Liver (tissue), 9 donors: ENCODE results near the gene NAA11. TPM values are rescaled to one million over a fixed set of nuclear protein-coding genes. Genes with fewer than 3 reads are reported as not detected.

Experiments
- DNase-seq: peaks from one replicate; pipeline ENCODE4 v3.0.0-alpha.2; 2017; ENCODE audit warnings: low spot score
- H3K27ac ChIP-seq, 2 donors: one replicate each; pipeline ENCODE4 v1.7.0; 2013; ENCODE audit warnings: inconsistent platforms in 2 of 2, low read length in 2 of 2, control low read depth in 1 of 2, low read depth in 1 of 2, mild to moderate bottlenecking in 1 of 2
- H3K27me3 ChIP-seq, 4 donors: one replicate each; pipeline versions ENCODE4 v1.6.1 to v1.7.0; 2013; ENCODE audit warnings: low read length in 3 of 4, inconsistent platforms in 1 of 4, mild to moderate bottlenecking in 1 of 4, moderate library complexity in 1 of 4; ENCODE audit not compliant: control insufficient read depth in 4 of 4, insufficient read depth in 4 of 4
- H3K36me3 ChIP-seq, 4 donors: one replicate each; pipeline versions ENCODE4 v1.6.1 to v1.7.0; 2013; ENCODE audit warnings: low read length in 3 of 4, mild to moderate bottlenecking in 3 of 4, low read depth in 1 of 4, moderate library complexity in 1 of 4; ENCODE audit not compliant: control insufficient read depth in 4 of 4, insufficient read depth in 3 of 4
- H3K4me1 ChIP-seq, 4 donors: one replicate each; pipeline versions ENCODE4 v1.6.1 to v1.7.0; 2013; ENCODE audit warnings: low read length in 3 of 4, mild to moderate bottlenecking in 3 of 4, moderate library complexity in 1 of 4; ENCODE audit not compliant: control insufficient read depth in 4 of 4, insufficient read depth in 4 of 4
- H3K4me3 ChIP-seq, 3 donors: one replicate each; pipeline versions ENCODE4 v1.6.1 to v1.7.0; 2013; ENCODE audit warnings: low read length in 3 of 3, control low read depth in 1 of 3, low read depth in 1 of 3, mild to moderate bottlenecking in 1 of 3
- H3K9ac ChIP-seq, 2 donors: one replicate each; pipeline ENCODE4 v1.7.0; 2013; ENCODE audit warnings: low read length in 2 of 2, mild to moderate bottlenecking in 2 of 2, moderate library complexity in 2 of 2, control low read depth in 1 of 2, low read depth in 1 of 2
- H3K9me3 ChIP-seq, 4 donors: one replicate each; pipeline versions ENCODE4 v1.6.1 to v1.7.0; 2013; ENCODE audit warnings: low read length in 3 of 4; ENCODE audit not compliant: control insufficient read depth in 4 of 4
- EGR1 ChIP-seq, 2 donors: IDR thresholded peaks; 2 replicates each; pipeline ENCODE4 v1.6.1; 2016 to 2018; ENCODE audit warnings: antibody characterized with exemption in 2 of 2, low read depth in 2 of 2
- FOXA1 ChIP-seq: IDR thresholded peaks from 2 replicates; pipeline ENCODE4 v1.6.1; 2016; ENCODE audit warnings: antibody characterized with exemption
- FOXA2 ChIP-seq: IDR thresholded peaks from 2 replicates; pipeline ENCODE4 v1.6.1; 2016; ENCODE audit warnings: antibody characterized with exemption
- GABPA ChIP-seq, 2 donors: IDR thresholded peaks in 1 of 2; conservative IDR thresholded peaks in 1 of 2; 2 replicates each; pipeline ENCODE4 v1.6.1; 2016; ENCODE audit warnings: antibody characterized with exemption in 2 of 2, mild to moderate bottlenecking in 1 of 2, moderate library complexity in 1 of 2
- HNF4A ChIP-seq, 2 donors: conservative IDR thresholded peaks; 2 replicates each; pipeline ENCODE4 v1.6.1; 2016; ENCODE audit warnings: antibody characterized with exemption in 2 of 2, mild to moderate bottlenecking in 2 of 2
- HNF4G ChIP-seq: IDR thresholded peaks from 2 replicates; pipeline ENCODE4 v1.6.1; 2016; ENCODE audit warnings: antibody characterized with exemption
- JUND ChIP-seq, 2 donors: IDR thresholded peaks; 2 replicates each; pipeline ENCODE4 v1.6.1; 2016; ENCODE audit warnings: antibody characterized with exemption in 2 of 2
- NR2F2 ChIP-seq: IDR thresholded peaks from 2 replicates; pipeline ENCODE4 v1.6.1; 2016; ENCODE audit warnings: antibody characterized with exemption
- RAD21 ChIP-seq, 2 donors: IDR thresholded peaks; 2 replicates each; pipeline ENCODE4 v1.6.1; 2016; ENCODE audit warnings: antibody characterized with exemption in 2 of 2, mild to moderate bottlenecking in 2 of 2
- SP1 ChIP-seq: IDR thresholded peaks from 2 replicates; pipeline ENCODE4 v1.6.1; 2018; ENCODE audit warnings: antibody characterized with exemption, mild to moderate bottlenecking
- TAF1 ChIP-seq: conservative IDR thresholded peaks from 2 replicates; pipeline ENCODE4 v1.6.1; 2016; ENCODE audit warnings: antibody characterized with exemption, mild to moderate bottlenecking
- YY1 ChIP-seq: IDR thresholded peaks from 2 replicates; pipeline ENCODE4 v1.6.1; 2016; ENCODE audit warnings: antibody characterized with exemption, mild to moderate bottlenecking
- WGBS: extraction: QIAGEN DNeasy Blood & Tissue Kit; methylation state at CpG from one replicate; pipeline ENCODE4 v1.1.7; 2013; 5-methylcytosine and 5-hydroxymethylcytosine counted together
- polyA plus RNA-seq, 2 donors: library from polyadenylated mRNA; stranded (reverse) in 1 of 2; unstranded in 1 of 2; fragments of 200-250 nt in 1 of 2; fragments of >200 nt in 1 of 2; fragmentation: Nextera tagmentation in 1 of 2; extraction: Ambion mirVana in 1 of 2; gene quantifications; one replicate each; pipeline versions ENCODE4 v1.2.1 to v1.2.3, GENCODE V29; 2013 to 2015
- total RNA-seq, 2 donors: library from RNA; depleted of rRNA; stranded (reverse); fragments of >200 nt; gene quantifications; one replicate each; pipeline ENCODE4 v1.2.3, GENCODE V29; 2014
- TF ChIP-seq, protein P1 (sequence below): fragments of 150-350 bp; IDR thresholded peaks from 2 replicates; pipeline ENCODE4 v1.5.1; 2017; ENCODE audit warnings: improper control_type of control experiment, low read depth, low read length; ENCODE audit not compliant: missing input control
- TF ChIP-seq, protein P2 (sequence below): IDR thresholded peaks from 2 replicates; pipeline ENCODE4 v1.6.1; 2016; ENCODE audit warnings: antibody characterized with exemption
- TF ChIP-seq, protein P3 (sequence below): IDR thresholded peaks from 2 replicates; pipeline ENCODE4 v1.6.1; 2016; ENCODE audit warnings: antibody characterized with exemption
- donor health status: healthy.
- donor health status: healthy.
- donor health status: healthy.
- donor health status: healthy.
- donor health status: healthy.

The NAA11 gene
- total and polyA plus RNA-seq, 4 donors, result not detected

DNA sequence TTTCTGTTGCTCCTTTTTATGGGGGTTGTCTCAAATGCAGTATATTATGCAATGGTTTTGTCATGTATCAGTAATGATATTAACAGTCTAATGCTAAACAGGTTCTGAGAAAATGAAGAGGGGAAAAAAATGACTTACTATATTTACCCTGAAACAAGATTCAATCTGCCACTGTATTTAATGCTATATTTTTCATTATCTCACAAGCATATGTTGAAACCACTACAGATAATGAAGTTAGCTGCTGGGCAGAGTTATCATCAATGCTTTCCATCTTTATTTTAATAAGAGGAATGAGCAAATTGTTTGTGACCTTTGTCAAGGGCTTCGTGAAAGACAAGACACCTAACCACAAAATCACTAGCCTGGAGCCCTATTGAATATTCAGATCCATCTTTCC is 32.6 kb upstream of the NAA11 start:
- H3K27me3 ChIP-seq, result no peaks in the 10 kb centered on the region
- 66% methylated on average over 1 of the region's 1 CpG for WGBS
- TF ChIP-seq JUND (IDR thresholded peaks at IDR 0.05) (no peak), NR2F2 (no peak), RAD21 (IDR thresholded peaks at IDR 0.05) (no peak), YY1 (no peak), EGR1 (IDR thresholded peaks at IDR 0.05; ENCODE audit: low read depth in 2 of 2) (no peak), GABPA (IDR thresholded peaks at IDR 0.05 in 1 of 2, conservative IDR thresholded peaks at IDR 0.05 in 1 of 2) (no peak), HNF4G (no peak), FOXA1 (no peak), FOXA2 (no peak), TAF1 (no peak)
- TF ChIP-seq, protein P1, sequence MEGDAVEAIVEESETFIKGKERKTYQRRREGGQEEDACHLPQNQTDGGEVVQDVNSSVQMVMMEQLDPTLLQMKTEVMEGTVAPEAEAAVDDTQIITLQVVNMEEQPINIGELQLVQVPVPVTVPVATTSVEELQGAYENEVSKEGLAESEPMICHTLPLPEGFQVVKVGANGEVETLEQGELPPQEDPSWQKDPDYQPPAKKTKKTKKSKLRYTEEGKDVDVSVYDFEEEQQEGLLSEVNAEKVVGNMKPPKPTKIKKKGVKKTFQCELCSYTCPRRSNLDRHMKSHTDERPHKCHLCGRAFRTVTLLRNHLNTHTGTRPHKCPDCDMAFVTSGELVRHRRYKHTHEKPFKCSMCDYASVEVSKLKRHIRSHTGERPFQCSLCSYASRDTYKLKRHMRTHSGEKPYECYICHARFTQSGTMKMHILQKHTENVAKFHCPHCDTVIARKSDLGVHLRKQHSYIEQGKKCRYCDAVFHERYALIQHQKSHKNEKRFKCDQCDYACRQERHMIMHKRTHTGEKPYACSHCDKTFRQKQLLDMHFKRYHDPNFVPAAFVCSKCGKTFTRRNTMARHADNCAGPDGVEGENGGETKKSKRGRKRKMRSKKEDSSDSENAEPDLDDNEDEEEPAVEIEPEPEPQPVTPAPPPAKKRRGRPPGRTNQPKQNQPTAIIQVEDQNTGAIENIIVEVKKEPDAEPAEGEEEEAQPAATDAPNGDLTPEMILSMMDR, result no peak
- TF ChIP-seq, protein P2, sequence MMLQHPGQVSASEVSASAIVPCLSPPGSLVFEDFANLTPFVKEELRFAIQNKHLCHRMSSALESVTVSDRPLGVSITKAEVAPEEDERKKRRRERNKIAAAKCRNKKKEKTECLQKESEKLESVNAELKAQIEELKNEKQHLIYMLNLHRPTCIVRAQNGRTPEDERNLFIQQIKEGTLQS, result no peak
- TF ChIP-seq, protein P3, sequence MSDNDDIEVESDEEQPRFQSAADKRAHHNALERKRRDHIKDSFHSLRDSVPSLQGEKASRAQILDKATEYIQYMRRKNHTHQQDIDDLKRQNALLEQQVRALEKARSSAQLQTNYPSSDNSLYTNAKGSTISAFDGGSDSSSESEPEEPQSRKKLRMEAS, result no peak
- no peaks in the 10 kb centered on the region for H3K4me1 ChIP-seq
- H3K9me3 ChIP-seq, result no peaks in the 10 kb centered on the region
- DNase-seq, result no peak
- no peak overlapping the region for H3K27ac ChIP-seq
- H3K4me3 ChIP-seq, result no peak overlapping the region
- no peak overlapping the region for H3K9ac ChIP-seq
- no peaks in the 10 kb centered on the region for H3K36me3 ChIP-seq

DNA sequence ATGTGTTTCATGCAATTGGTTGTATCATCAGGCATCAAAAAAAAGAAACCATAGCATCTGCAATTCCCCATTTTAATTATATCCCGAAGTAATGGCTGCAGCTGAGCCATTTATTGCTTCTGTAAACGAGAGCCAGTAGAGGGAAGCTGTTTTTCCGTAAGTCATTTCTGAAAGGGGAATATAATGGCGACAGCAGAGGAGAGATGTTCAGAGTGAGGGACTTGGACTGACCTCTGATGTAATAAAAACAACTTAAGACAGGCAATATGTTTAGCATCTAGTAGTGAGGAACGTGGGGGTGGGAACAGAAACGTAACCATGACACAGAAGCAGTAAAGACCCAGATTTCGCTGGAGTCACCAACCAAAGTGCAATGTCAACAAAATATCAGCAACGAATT is 31.5 kb upstream of the NAA11 start:
- Histone ChIP-seq H3K27ac (no peak overlapping the region), H3K4me3 (no peak overlapping the region), H3K4me1 (no peaks in the 10 kb centered on the region), H3K36me3 (no peaks in the 10 kb centered on the region), H3K27me3 (no peaks in the 10 kb centered on the region), H3K9me3 (peaks cover 0 to 7% (median 0%) of the 10 kb centered on the region in 4 donors), H3K9ac (no peak overlapping the region)
- no peak for DNase-seq
- WGBS, result 67% methylated on average over 8 of the region's 8 CpGs
- TF ChIP-seq YY1, result no peak
- TF ChIP-seq, protein P3, result no peak
- no peak for TF ChIP-seq NR2F2
- TF ChIP-seq JUND (IDR thresholded peaks at IDR 0.05), result no peak
- TF ChIP-seq GABPA (IDR thresholded peaks at IDR 0.05 in 1 of 2, conservative IDR thresholded peaks at IDR 0.05 in 1 of 2), result no peak

DNA sequence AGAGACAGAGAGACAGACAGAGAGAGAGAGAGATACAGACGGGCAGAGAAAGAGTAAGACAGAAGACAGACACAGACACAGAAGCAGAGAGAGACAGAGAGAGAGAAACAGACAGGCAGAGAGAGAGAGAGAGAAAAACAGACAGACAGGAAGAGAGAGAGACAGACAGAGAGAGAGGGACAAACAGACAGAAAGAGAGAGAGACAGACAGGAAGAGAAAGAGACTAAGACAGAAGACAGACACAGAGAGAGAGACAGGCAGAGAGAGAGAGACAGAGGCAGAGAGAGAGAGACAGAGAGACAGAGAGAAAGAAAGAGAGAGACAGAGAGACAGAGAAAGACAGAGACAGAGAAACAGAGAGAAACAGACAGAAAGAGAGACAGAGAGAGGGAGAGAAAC is 27.2 kb upstream of the NAA11 start:
- Histone ChIP-seq H3K36me3 (no peaks in the 10 kb centered on the region), H3K27ac (no peak overlapping the region), H3K9ac (no peak overlapping the region), H3K4me3 (no peak overlapping the region), H3K9me3 (peaks cover 0 to 7% (median 0%) of the 10 kb centered on the region in 4 donors), H3K4me1 (no peaks in the 10 kb centered on the region), H3K27me3 (no peaks in the 10 kb centered on the region)
- TF ChIP-seq EGR1 (IDR thresholded peaks at IDR 0.05; ENCODE audit: low read depth in 2 of 2), result no peak
- no peak for TF ChIP-seq HNF4A (conservative IDR thresholded peaks at IDR 0.05)
- TF ChIP-seq YY1, result no peak
- TF ChIP-seq, protein P2, result no peak
- TF ChIP-seq SP1, result no peak
- no peak for TF ChIP-seq NR2F2
- WGBS, result 49% methylated on average over 1 of the region's 1 CpG
- DNase-seq, result no peak
